ENCODE data around the gene ADGRD1.
A peak's percentile ranks its signal among the peaks of the same experiment; 100 is the strongest.

ADGRD1 gene

GRCh38 chr12:131052063-131052781, 98.5 kb downstream of the ADGRD1 start:
- H3K27ac ChIP-seq (ENCODE audit: poor library complexity, severe bottlenecking): no peak overlapping the region
- H3K9me3 ChIP-seq (ENCODE audit: severe bottlenecking): no peaks in the 10 kb centered on the region
- peaks cover 32% of the 10 kb centered on the region for H3K27me3 ChIP-seq (ENCODE audit: insufficient read depth, poor library complexity, severe bottlenecking)
- ATAC-seq (ENCODE audit: low read depth) (no peak), DNase-seq (ENCODE audit: low spot score) (peak; percentile 19)
- no peaks in the 10 kb centered on the region for H3K4me1 ChIP-seq (ENCODE audit: insufficient read depth, poor library complexity, severe bottlenecking)
- no peaks in the 10 kb centered on the region for H3K36me3 ChIP-seq (ENCODE audit: low read depth)
- TF ChIP-seq, protein P1, sequence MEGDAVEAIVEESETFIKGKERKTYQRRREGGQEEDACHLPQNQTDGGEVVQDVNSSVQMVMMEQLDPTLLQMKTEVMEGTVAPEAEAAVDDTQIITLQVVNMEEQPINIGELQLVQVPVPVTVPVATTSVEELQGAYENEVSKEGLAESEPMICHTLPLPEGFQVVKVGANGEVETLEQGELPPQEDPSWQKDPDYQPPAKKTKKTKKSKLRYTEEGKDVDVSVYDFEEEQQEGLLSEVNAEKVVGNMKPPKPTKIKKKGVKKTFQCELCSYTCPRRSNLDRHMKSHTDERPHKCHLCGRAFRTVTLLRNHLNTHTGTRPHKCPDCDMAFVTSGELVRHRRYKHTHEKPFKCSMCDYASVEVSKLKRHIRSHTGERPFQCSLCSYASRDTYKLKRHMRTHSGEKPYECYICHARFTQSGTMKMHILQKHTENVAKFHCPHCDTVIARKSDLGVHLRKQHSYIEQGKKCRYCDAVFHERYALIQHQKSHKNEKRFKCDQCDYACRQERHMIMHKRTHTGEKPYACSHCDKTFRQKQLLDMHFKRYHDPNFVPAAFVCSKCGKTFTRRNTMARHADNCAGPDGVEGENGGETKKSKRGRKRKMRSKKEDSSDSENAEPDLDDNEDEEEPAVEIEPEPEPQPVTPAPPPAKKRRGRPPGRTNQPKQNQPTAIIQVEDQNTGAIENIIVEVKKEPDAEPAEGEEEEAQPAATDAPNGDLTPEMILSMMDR (IDR thresholded peaks at IDR 0.05; ENCODE audit: poor library complexity, severe bottlenecking): no peak
- no peak overlapping the region for H3K4me3 ChIP-seq (ENCODE audit: severe bottlenecking)

DNA sequence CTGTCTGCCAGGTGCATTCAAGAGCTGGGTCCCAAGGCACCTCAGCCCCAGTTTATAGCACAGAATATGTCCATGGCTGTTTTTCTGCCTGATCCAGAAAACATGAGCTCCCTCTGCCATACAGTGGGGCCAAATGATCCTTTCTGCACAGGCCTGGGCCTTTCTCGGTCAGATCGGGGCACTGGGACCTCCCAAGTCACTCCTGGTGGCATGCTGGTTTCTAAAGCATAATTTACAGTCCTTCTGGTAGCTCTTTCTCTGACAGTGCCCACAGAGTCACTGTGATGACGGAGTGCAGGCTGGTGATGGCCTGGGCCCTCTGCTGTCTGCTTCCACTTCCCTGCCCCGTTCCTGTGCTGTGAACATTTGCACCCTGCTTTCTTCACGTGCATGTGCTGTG, 99.2 kb downstream of the ADGRD1 start:
- H3K27me3 ChIP-seq (ENCODE audit: insufficient read depth, poor library complexity, severe bottlenecking): peaks cover 33% of the 10 kb centered on the region
- H3K9me3 ChIP-seq (ENCODE audit: severe bottlenecking): no peaks in the 10 kb centered on the region
- no peak overlapping the region for H3K4me3 ChIP-seq (ENCODE audit: severe bottlenecking)
- ATAC-seq (ENCODE audit: low read depth) (no peak), DNase-seq (ENCODE audit: low spot score) (peak; percentile 12)
- TF ChIP-seq, protein P1 (IDR thresholded peaks at IDR 0.05; ENCODE audit: poor library complexity, severe bottlenecking): no peak
- no peak overlapping the region for H3K27ac ChIP-seq (ENCODE audit: poor library complexity, severe bottlenecking)
- no peaks in the 10 kb centered on the region for H3K4me1 ChIP-seq (ENCODE audit: insufficient read depth, poor library complexity, severe bottlenecking)
- H3K36me3 ChIP-seq (ENCODE audit: low read depth): no peaks in the 10 kb centered on the region

DNA sequence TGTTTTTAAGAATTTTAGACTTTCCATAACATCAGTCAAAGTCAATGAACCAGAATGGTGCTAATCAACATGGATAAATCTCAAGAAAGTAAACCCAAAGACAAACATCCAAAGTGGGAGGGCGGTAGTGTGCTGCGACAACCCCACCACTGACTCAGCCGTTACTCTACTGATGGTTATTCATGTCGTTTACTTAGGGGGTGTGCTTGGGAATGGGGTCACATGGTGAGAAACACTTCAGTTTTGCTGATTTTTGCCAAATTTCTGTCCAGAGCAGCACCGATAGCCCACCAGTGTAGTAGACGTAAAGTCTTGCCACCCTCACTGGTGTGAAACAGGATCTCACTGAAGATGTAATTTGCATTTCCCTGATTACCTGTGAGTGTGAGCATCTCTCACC, 99.9 kb downstream of the ADGRD1 start:
- Histone ChIP-seq H3K9me3 (ENCODE audit: severe bottlenecking) (no peaks in the 10 kb centered on the region), H3K36me3 (ENCODE audit: low read depth) (no peaks in the 10 kb centered on the region), H3K4me1 (ENCODE audit: insufficient read depth, poor library complexity, severe bottlenecking) (no peaks in the 10 kb centered on the region), H3K27me3 (ENCODE audit: insufficient read depth, poor library complexity, severe bottlenecking) (peaks cover 36% of the 10 kb centered on the region), H3K4me3 (ENCODE audit: severe bottlenecking) (no peak overlapping the region), H3K27ac (ENCODE audit: poor library complexity, severe bottlenecking) (no peak overlapping the region)
- ATAC-seq (ENCODE audit: low read depth) (no peak), DNase-seq (ENCODE audit: low spot score) (peak; percentile 7)
- TF ChIP-seq, protein P1 (IDR thresholded peaks at IDR 0.05; ENCODE audit: poor library complexity, severe bottlenecking): no peak

GRCh38 chr12:131054345-131055092, 100.8 kb downstream of the ADGRD1 start:
- no peaks in the 10 kb centered on the region for H3K4me1 ChIP-seq (ENCODE audit: insufficient read depth, poor library complexity, severe bottlenecking)
- no peak for ATAC-seq (ENCODE audit: low read depth)
- DNase-seq (ENCODE audit: low spot score): peak; percentile 9
- no peak overlapping the region for H3K27ac ChIP-seq (ENCODE audit: poor library complexity, severe bottlenecking)
- TF ChIP-seq, protein P1 (IDR thresholded peaks at IDR 0.05; ENCODE audit: poor library complexity, severe bottlenecking): no peak
- no peaks in the 10 kb centered on the region for H3K36me3 ChIP-seq (ENCODE audit: low read depth)
- no peaks in the 10 kb centered on the region for H3K9me3 ChIP-seq (ENCODE audit: severe bottlenecking)
- peaks cover 41% of the 10 kb centered on the region for H3K27me3 ChIP-seq (ENCODE audit: insufficient read depth, poor library complexity, severe bottlenecking)
- no peak overlapping the region for H3K4me3 ChIP-seq (ENCODE audit: severe bottlenecking)

DNA sequence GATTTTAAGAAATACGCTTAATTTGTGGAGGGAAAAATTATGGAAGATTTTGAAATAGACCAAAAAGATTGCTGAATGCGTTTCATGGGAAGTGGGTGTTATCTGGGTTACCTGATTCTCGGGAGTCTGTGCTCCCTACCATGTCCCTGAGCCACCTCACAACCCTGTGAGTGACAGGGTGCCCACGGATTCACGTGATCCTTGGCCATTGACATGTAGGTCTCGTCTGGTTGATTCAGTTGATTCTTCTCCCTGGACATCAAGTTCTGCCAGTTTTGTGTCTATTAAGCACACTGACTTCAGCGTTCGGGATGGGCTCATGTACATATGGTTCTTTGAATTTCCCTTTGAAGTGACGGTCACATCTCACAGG, 101.4 kb downstream of the ADGRD1 start:
- DNase-seq (ENCODE audit: low spot score) (peak; percentile 4), ATAC-seq (ENCODE audit: low read depth) (no peak)
- Histone ChIP-seq H3K4me1 (ENCODE audit: insufficient read depth, poor library complexity, severe bottlenecking) (no peaks in the 10 kb centered on the region), H3K9me3 (ENCODE audit: severe bottlenecking) (no peaks in the 10 kb centered on the region), H3K4me3 (ENCODE audit: severe bottlenecking) (no peak overlapping the region), H3K27me3 (ENCODE audit: insufficient read depth, poor library complexity, severe bottlenecking) (peaks cover 41% of the 10 kb centered on the region), H3K36me3 (ENCODE audit: low read depth) (no peaks in the 10 kb centered on the region), H3K27ac (ENCODE audit: poor library complexity, severe bottlenecking) (no peak overlapping the region)
- TF ChIP-seq, protein P1 (IDR thresholded peaks at IDR 0.05; ENCODE audit: poor library complexity, severe bottlenecking): no peak
